Sigmoid colon (tissue), 4 donors: ENCODE data around the gene NUMBL.

Experiments
- CTCF ChIP-seq, 4 experiments: fragments of 450-650 bp in 3 of 4; fragments of 200-600 bp in 1 of 4; IDR thresholded peaks; one replicate each; pipeline ENCODE4 v1.5.1; 2016 to 2019; ENCODE audit warnings: antibody characterized with exemption in 4 of 4, mild to moderate bottlenecking in 3 of 4, moderate library complexity in 2 of 4
- EP300 ChIP-seq, 4 donors: sonication (generic); formaldehyde crosslinking; IDR thresholded peaks; one replicate each; pipeline ENCODE4 v1.6.1; 2017; ENCODE audit warnings: antibody characterized with exemption in 4 of 4
- POLR2A ChIP-seq, 2 donors: fragments of 450-650 bp; IDR thresholded peaks; one replicate each; pipeline ENCODE4 v1.6.1; 2016; ENCODE audit warnings: antibody characterized with exemption in 2 of 2, mild to moderate bottlenecking in 2 of 2, moderate library complexity in 2 of 2
- POLR2AphosphoS5 ChIP-seq, 4 donors: sonication (generic); formaldehyde crosslinking; IDR thresholded peaks; one replicate each; pipeline ENCODE4 v1.6.1; 2017; ENCODE audit warnings: antibody characterized with exemption in 4 of 4

DNA sequence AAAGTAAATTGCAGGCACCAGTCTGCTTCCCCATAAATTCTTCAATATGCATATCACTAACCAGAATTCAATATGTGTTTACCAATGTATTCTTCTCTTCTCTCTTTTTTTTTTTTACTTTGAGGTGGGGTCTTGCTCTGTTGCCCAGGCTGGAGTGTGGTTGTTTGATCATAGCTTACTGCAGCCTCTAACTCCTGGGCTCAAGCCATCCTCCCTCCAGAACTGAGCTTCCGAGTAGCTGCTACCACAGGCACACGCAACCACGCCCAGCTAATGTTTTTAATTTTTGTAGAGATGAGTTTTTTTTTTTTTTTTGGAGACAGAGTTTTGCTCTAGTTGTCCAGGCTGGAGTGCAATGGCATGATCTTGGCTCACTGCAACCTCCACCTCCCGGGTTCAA lies 72.5 kb downstream of the NUMBL start:
- TF ChIP-seq EP300 (IDR thresholded peaks at IDR 0.05) (no peak), CTCF (IDR thresholded peaks at IDR 0.05) (no peak), POLR2A (IDR thresholded peaks at IDR 0.05) (no peak), POLR2AphosphoS5 (IDR thresholded peaks at IDR 0.05) (no peak)
